ENCODE results near the gene OPRD1. TPM values are rescaled to one million over a fixed set of nuclear protein-coding genes. Genes with fewer than 3 reads are reported as not detected.
"Not testable (repeated sequence)": the region's sequence is repeated elsewhere in the genome, so short reads cannot be mapped to it uniquely, and the experiment has no call there.

Gene OPRD1
- polyA plus RNA-seq, 1 donor: 1.5 TPM

DNA sequence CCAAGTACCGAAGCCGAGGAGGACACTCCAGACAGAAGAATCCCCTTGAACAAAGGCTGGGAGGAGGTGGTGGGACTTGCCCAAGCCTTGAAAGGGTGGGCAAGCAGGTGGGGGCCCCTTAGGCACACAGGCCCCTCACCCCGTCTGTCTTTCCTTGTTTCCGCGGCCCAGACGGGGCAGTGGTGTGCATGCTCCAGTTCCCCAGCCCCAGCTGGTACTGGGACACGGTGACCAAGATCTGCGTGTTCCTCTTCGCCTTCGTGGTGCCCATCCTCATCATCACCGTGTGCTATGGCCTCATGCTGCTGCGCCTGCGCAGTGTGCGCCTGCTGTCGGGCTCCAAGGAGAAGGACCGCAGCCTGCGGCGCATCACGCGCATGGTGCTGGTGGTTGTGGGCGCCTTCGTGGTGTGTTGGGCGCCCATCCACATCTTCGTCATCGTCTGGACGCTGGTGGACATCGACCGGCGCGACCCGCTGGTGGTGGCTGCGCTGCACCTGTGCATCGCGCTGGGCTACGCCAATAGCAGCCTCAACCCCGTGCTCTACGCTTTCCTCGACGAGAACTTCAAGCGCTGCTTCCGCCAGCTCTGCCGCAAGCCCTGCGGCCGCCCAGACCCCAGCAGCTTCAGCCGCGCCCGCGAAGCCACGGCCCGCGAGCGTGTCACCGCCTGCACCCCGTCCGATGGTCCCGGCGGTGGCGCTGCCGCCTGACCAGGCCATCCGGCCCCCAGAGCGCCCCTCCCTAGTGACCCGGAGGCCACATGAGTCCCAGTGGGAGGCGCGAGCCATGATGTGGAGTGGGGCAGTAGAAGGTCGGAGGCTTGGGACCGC, 50.8 kb downstream of the OPRD1 start:
- H3K9me3 ChIP-seq (ENCODE audit: control insufficient read depth, low read depth, low read length): peaks cover 3% of the 10 kb centered on the region
- H3K4me1 ChIP-seq (ENCODE audit: control insufficient read depth, insufficient read depth, low read length): peaks cover 17% of the 10 kb centered on the region
- H3K4me3 ChIP-seq (ENCODE audit: low read length): no peak overlapping the region
- H3K27me3 ChIP-seq (ENCODE audit: control insufficient read depth, insufficient read depth, low read length): no peaks in the 10 kb centered on the region
- DNase-seq: no peak
- no peaks in the 10 kb centered on the region for H3K36me3 ChIP-seq (ENCODE audit: control insufficient read depth, insufficient read depth, low read length)
- no peak overlapping the region for H3K27ac ChIP-seq (ENCODE audit: low read length)
- WGBS (ENCODE audit: insufficient coverage, low lambda C conversion rate): 100% methylated on average over 1 of the region's 66 CpGs

GRCh38 chr1:28864695-28865094, 52.7 kb downstream of the OPRD1 start:
- Histone ChIP-seq H3K27ac (ENCODE audit: low read length) (no peak overlapping the region), H3K27me3 (ENCODE audit: control insufficient read depth, insufficient read depth, low read length) (no peaks in the 10 kb centered on the region), H3K4me1 (ENCODE audit: control insufficient read depth, insufficient read depth, low read length) (peaks cover 15% of the 10 kb centered on the region), H3K4me3 (ENCODE audit: low read length) (no peak overlapping the region), H3K9me3 (ENCODE audit: control insufficient read depth, low read depth, low read length) (peaks cover 3% of the 10 kb centered on the region), H3K36me3 (ENCODE audit: control insufficient read depth, insufficient read depth, low read length) (no peaks in the 10 kb centered on the region)
- no peak for DNase-seq
- WGBS (ENCODE audit: insufficient coverage, low lambda C conversion rate): no CpG with 5 or more reads among the region's 6 CpGs

- H3K4me3 ChIP-seq (ENCODE audit: low read length): no peak overlapping the region
- DNase-seq: no peak
- WGBS (ENCODE audit: insufficient coverage, low lambda C conversion rate): no CpG with 5 or more reads among the region's 10 CpGs
- H3K27ac ChIP-seq (ENCODE audit: low read length): no peak overlapping the region
- no peaks in the 10 kb centered on the region for H3K27me3 ChIP-seq (ENCODE audit: control insufficient read depth, insufficient read depth, low read length)
- peaks cover 3% of the 10 kb centered on the region for H3K9me3 ChIP-seq (ENCODE audit: control insufficient read depth, low read depth, low read length)
- no peaks in the 10 kb centered on the region for H3K36me3 ChIP-seq (ENCODE audit: control insufficient read depth, insufficient read depth, low read length)
- peaks cover 9% of the 10 kb centered on the region for H3K4me1 ChIP-seq (ENCODE audit: control insufficient read depth, insufficient read depth, low read length)
These were observed 54.2 kb downstream of the OPRD1 start for GRCh38 chr1:28865997-28866650.

- H3K4me1 ChIP-seq (ENCODE audit: control insufficient read depth, insufficient read depth, low read length): peaks cover 18% of the 10 kb centered on the region
- no peak for DNase-seq
- no peaks in the 10 kb centered on the region for H3K27me3 ChIP-seq (ENCODE audit: control insufficient read depth, insufficient read depth, low read length)
- WGBS (ENCODE audit: insufficient coverage, low lambda C conversion rate): no CpG with 5 or more reads among the region's 3 CpGs
- H3K27ac ChIP-seq (ENCODE audit: low read length): no peak overlapping the region
- peaks cover under 1% of the 10 kb centered on the region for H3K9me3 ChIP-seq (ENCODE audit: control insufficient read depth, low read depth, low read length)
- H3K4me3 ChIP-seq (ENCODE audit: low read length): no peak overlapping the region
- H3K36me3 ChIP-seq (ENCODE audit: control insufficient read depth, insufficient read depth, low read length): no peaks in the 10 kb centered on the region
These were observed 55.9 kb downstream of the OPRD1 start for GRCh38 chr1:28867850-28868249.

DNA sequence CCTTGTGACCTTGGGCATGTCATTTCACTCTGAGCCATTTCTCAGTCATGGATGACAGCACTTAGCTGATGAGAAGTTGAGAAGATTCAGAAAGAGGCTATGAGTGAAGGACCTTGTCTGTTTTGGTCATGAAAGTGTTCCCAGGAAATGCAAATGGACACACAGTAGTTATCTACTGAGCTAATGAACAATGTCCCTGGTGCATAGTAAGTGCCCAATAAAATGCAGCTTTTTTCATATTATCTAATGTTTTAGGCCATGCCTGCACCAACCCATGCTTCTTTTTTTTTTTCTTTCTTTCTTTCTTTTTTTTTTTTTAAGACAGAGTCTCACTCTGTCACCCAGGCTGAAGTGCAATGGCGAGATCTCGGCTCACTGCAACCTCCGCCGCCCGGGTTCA, 58.0 kb downstream of the OPRD1 start:
- no peaks in the 10 kb centered on the region for H3K27me3 ChIP-seq (ENCODE audit: control insufficient read depth, insufficient read depth, low read length)
- H3K36me3 ChIP-seq (ENCODE audit: control insufficient read depth, insufficient read depth, low read length): no peaks in the 10 kb centered on the region
- no CpG with 5 or more reads among the region's 5 CpGs for WGBS (ENCODE audit: insufficient coverage, low lambda C conversion rate)
- H3K4me1 ChIP-seq (ENCODE audit: control insufficient read depth, insufficient read depth, low read length): peaks cover 24% of the 10 kb centered on the region
- no peak for DNase-seq
- no peaks in the 10 kb centered on the region for H3K9me3 ChIP-seq (ENCODE audit: control insufficient read depth, low read depth, low read length)
- H3K4me3 ChIP-seq (ENCODE audit: low read length): no peak overlapping the region
- no peak overlapping the region for H3K27ac ChIP-seq (ENCODE audit: low read length)

GRCh38 chr1:28871631-28872401, 59.8 kb downstream of the OPRD1 start:
- H3K4me3 ChIP-seq (ENCODE audit: low read length): peak overlapping the region; percentile 26
- 59% methylated on average over 3 of the region's 12 CpGs for WGBS (ENCODE audit: insufficient coverage, low lambda C conversion rate)
- H3K9me3 ChIP-seq (ENCODE audit: control insufficient read depth, low read depth, low read length): no peaks in the 10 kb centered on the region
- peak; percentile 82 to 96 for DNase-seq
- no peaks in the 10 kb centered on the region for H3K36me3 ChIP-seq (ENCODE audit: control insufficient read depth, insufficient read depth, low read length)
- peaks cover 24% of the 10 kb centered on the region for H3K4me1 ChIP-seq (ENCODE audit: control insufficient read depth, insufficient read depth, low read length)
- H3K27ac ChIP-seq (ENCODE audit: low read length): peak overlapping the region; percentile 94
- no peaks in the 10 kb centered on the region for H3K27me3 ChIP-seq (ENCODE audit: control insufficient read depth, insufficient read depth, low read length)

DNA sequence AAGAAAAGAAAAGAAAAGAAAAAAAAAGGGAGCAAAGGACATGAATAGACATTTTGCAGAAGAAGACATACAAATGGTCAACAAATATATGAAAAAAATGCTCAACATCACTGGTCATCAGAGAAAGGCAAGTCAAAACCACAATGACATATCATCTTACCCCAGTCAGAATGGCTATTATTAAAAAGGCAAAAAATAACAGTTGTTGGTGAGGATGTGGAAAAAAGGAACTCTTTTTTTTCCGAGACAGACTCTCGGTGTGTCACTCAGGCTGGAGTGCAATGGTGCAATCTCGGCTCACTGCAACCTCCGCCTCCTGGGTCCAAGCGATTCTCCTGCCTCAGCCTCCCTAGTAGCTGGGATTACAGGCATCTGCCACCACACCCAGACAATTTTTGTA, 63.2 kb downstream of the OPRD1 start:
- DNase-seq; H3K9me3 ChIP-seq (ENCODE audit: control insufficient read depth, low read depth, low read length); H3K4me3 ChIP-seq (ENCODE audit: low read length); H3K36me3 ChIP-seq (ENCODE audit: control insufficient read depth, insufficient read depth, low read length); H3K27me3 ChIP-seq (ENCODE audit: control insufficient read depth, insufficient read depth, low read length); H3K27ac ChIP-seq (ENCODE audit: low read length): not testable (repeated sequence)
- H3K4me1 ChIP-seq (ENCODE audit: control insufficient read depth, insufficient read depth, low read length): peaks cover 26% of the 10 kb centered on the region
- WGBS (ENCODE audit: insufficient coverage, low lambda C conversion rate): no CpG with 5 or more reads among the region's 5 CpGs

GRCh38 chr1:28877132-28877781, 65.3 kb downstream of the OPRD1 start:
- Histone ChIP-seq H3K36me3 (ENCODE audit: control insufficient read depth, insufficient read depth, low read length) (no peaks in the 10 kb centered on the region), H3K4me3 (ENCODE audit: low read length) (no peak overlapping the region), H3K27me3 (ENCODE audit: control insufficient read depth, insufficient read depth, low read length) (no peaks in the 10 kb centered on the region), H3K27ac (ENCODE audit: low read length) (no peak overlapping the region), H3K4me1 (ENCODE audit: control insufficient read depth, insufficient read depth, low read length) (peaks cover 12% of the 10 kb centered on the region), H3K9me3 (ENCODE audit: control insufficient read depth, low read depth, low read length) (no peaks in the 10 kb centered on the region)
- DNase-seq: peak; percentile 72 to 74
- 0% methylated on average over 1 of the region's 18 CpGs for WGBS (ENCODE audit: insufficient coverage, low lambda C conversion rate)

GRCh38 chr1:28878796-28879195, 66.8 kb downstream of the OPRD1 start:
- Histone ChIP-seq H3K27ac (ENCODE audit: low read length) (no peak overlapping the region), H3K27me3 (ENCODE audit: control insufficient read depth, insufficient read depth, low read length) (no peaks in the 10 kb centered on the region), H3K9me3 (ENCODE audit: control insufficient read depth, low read depth, low read length) (no peaks in the 10 kb centered on the region), H3K36me3 (ENCODE audit: control insufficient read depth, insufficient read depth, low read length) (no peaks in the 10 kb centered on the region), H3K4me1 (ENCODE audit: control insufficient read depth, insufficient read depth, low read length) (peaks cover 6% of the 10 kb centered on the region), H3K4me3 (ENCODE audit: low read length) (no peak overlapping the region)
- WGBS (ENCODE audit: insufficient coverage, low lambda C conversion rate): no CpG with 5 or more reads among the region's 4 CpGs
- no peak for DNase-seq
